Right lobe of liver (tissue), 6 donors: ENCODE data around the gene BEGAIN. TPM values are rescaled to one million over a fixed set of nuclear protein-coding genes. Genes with fewer than 3 reads are reported as not detected.

Experiments used
- ATAC-seq, 4 donors: fragments of 200-7000 bp; cut with Tn5 transposase; one replicate each; pipeline ENCODE4 v1.9.1; 2020; ENCODE audit warnings: mild to moderate bottlenecking in 4 of 4, moderate library complexity in 4 of 4
- DNase-seq, 3 donors: peaks; one replicate each; pipeline ENCODE4 v3.0.0-alpha.2; 2020
- H3K27ac ChIP-seq, 3 donors: fragments of 200-600 bp; one replicate each; pipeline ENCODE4 v1.8.0; 2022
- H3K27me3 ChIP-seq, 2 donors: fragments of 200-600 bp; one replicate each; pipeline ENCODE4 v1.8.0; 2022
- H3K36me3 ChIP-seq, 4 donors: fragments of 200-600 bp; sonication (generic) in 1 of 4; one replicate each; pipeline versions ENCODE4 v1.5.1 to v1.8.0; 2017 to 2022; ENCODE audit warnings: control low read depth in 1 of 4
- H3K4me1 ChIP-seq, 4 donors: fragments of 200-600 bp; sonication (generic) in 1 of 4; one replicate each; pipeline versions ENCODE4 v1.5.1 to v1.8.0; 2017 to 2022; ENCODE audit warnings: control low read depth in 1 of 4
- H3K4me3 ChIP-seq, 3 donors: fragments of 200-600 bp; one replicate each; pipeline ENCODE4 v1.8.0; 2022
- H3K9me3 ChIP-seq, 4 donors: fragments of 200-600 bp; sonication (generic) in 1 of 4; one replicate each; pipeline versions ENCODE4 v1.5.1 to v1.8.0; 2017 to 2022; ENCODE audit warnings: control low read depth in 1 of 4
- POLR2A ChIP-seq: fragments of 450-650 bp; IDR thresholded peaks from one replicate; pipeline ENCODE4 v1.6.1; 2017; ENCODE audit warnings: antibody characterized with exemption, mild to moderate bottlenecking
- WGBS: methylation state at CpG from one replicate; pipeline ENCODE4 v1.1.6; 2018; ENCODE audit warnings: low coverage, low lambda C conversion rate; ENCODE audit not compliant: insufficient coverage; ENCODE audit errors: missing lambda C conversion rate; 5-methylcytosine and 5-hydroxymethylcytosine counted together
- intact Hi-C, 2 donors: fragments of 100-400 bp; cut with DNase I; formaldehyde crosslinking; loops; one replicate each; pipeline versions ENCODE4 v1.11.2 to v1.14.1; 2022
- total RNA-seq, 6 experiments: library from RNA; depleted of rRNA in 2 of 6; stranded (reverse); fragments of >200 nt in 2 of 6; fragmentation: NEBNext Ultra II Directional in 3 of 6; extraction: Animal tissue kit (Norgen Biotek cat#: 25700) in 3 of 6; gene quantifications; one replicate each; pipeline versions ENCODE4 v1.1.0 to v1.2.4, GENCODE V29; 2016 to 2023
- TF ChIP-seq, protein P1 (sequence below), 4 donors: fragments of 200-600 bp in 3 of 4; fragments of 450-650 bp in 1 of 4; IDR thresholded peaks; one replicate each; pipeline versions ENCODE4 v1.5.1 to v1.8.0; 2016 to 2022; ENCODE audit warnings: antibody characterized with exemption in 4 of 4, mild to moderate bottlenecking in 2 of 4
- donor health status: DM: no; HTN: yes; CAD: no.
- donor health status: DM: no; HTN: no; CAD: no.
- donor health status: DM: no; HTN: no; CAD: no.
- donor health status: DM: no; HTN: yes; CAD: no.
- donor health status: DM: no; HTN: yes; CAD: no.

BEGAIN gene
- total RNA-seq, 6 experiments from 2014 or later = 0.12 to 0.61 (median 0.34) TPM

GRCh38 chr14:100570726-100571454 is 16.3 kb downstream of the BEGAIN start:
- H3K27me3 ChIP-seq = peaks cover 0 to 4% of the 10 kb centered on the region in 2 donors
- WGBS = 68% methylated on average over 10 of the region's 23 CpGs
- H3K4me3 ChIP-seq = no peak overlapping the region
- intact Hi-C loops = no loop called here
- no peak for ATAC-seq
- TF ChIP-seq, protein P1, sequence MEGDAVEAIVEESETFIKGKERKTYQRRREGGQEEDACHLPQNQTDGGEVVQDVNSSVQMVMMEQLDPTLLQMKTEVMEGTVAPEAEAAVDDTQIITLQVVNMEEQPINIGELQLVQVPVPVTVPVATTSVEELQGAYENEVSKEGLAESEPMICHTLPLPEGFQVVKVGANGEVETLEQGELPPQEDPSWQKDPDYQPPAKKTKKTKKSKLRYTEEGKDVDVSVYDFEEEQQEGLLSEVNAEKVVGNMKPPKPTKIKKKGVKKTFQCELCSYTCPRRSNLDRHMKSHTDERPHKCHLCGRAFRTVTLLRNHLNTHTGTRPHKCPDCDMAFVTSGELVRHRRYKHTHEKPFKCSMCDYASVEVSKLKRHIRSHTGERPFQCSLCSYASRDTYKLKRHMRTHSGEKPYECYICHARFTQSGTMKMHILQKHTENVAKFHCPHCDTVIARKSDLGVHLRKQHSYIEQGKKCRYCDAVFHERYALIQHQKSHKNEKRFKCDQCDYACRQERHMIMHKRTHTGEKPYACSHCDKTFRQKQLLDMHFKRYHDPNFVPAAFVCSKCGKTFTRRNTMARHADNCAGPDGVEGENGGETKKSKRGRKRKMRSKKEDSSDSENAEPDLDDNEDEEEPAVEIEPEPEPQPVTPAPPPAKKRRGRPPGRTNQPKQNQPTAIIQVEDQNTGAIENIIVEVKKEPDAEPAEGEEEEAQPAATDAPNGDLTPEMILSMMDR (IDR thresholded peaks at IDR 0.05) = no peak
- TF ChIP-seq POLR2A = no peak
- no peaks in the 10 kb centered on the region for H3K36me3 ChIP-seq
- H3K4me1 ChIP-seq = peaks cover 0 to 8% (median 0%) of the 10 kb centered on the region in 4 donors
- H3K27ac ChIP-seq = no peak overlapping the region
- DNase-seq = no peak
- no peaks in the 10 kb centered on the region for H3K9me3 ChIP-seq

DNA sequence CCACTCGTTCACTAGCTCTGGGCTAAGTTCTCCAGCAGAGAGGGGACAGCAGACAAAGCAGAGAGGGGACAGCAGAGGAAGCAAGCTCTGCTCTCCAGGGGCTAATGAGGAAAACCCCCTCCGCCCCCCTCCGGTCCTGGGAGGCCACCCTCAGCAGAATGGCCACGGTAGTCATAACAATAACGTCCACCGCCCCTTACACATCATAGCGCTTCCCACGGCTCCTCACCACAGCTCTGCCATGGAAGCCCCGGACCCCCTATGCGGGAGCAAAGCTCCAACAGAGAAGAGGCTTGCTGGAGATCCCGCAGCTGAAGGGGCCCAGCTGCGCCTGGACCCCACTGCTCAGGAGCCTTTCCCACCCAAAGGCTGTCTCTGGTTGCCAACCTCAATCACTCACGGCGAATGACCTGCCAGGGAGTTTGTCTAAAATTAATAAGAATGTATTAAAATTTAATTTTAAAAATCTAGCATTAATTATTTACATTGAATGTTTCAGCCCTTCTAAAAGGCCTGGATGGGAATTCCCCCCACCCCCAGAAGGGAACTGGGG is 17.4 kb downstream of the BEGAIN start:
- DNase-seq (no peak), ATAC-seq (no peak)
- TF ChIP-seq, protein P1 (IDR thresholded peaks at IDR 0.05) = no peak
- no peak for TF ChIP-seq POLR2A
- peaks cover 0 to 4% of the 10 kb centered on the region in 2 donors for H3K27me3 ChIP-seq
- H3K27ac ChIP-seq = no peak overlapping the region
- peaks cover 0 to 8% (median 0%) of the 10 kb centered on the region in 4 donors for H3K4me1 ChIP-seq
- H3K9me3 ChIP-seq = no peaks in the 10 kb centered on the region
- intact Hi-C loops = no loop called here
- no peak overlapping the region for H3K4me3 ChIP-seq
- H3K36me3 ChIP-seq = no peaks in the 10 kb centered on the region
- 45% methylated on average over 6 of the region's 14 CpGs for WGBS

GRCh38 chr14:100568998-100569733 is 18.1 kb downstream of the BEGAIN start:
- intact Hi-C loops = no loop called here
- Histone ChIP-seq H3K27me3 (peaks cover 0 to 4% of the 10 kb centered on the region in 2 donors), H3K27ac (no peak overlapping the region), H3K9me3 (no peaks in the 10 kb centered on the region), H3K36me3 (no peaks in the 10 kb centered on the region), H3K4me1 (peaks cover 0 to 8% (median 0%) of the 10 kb centered on the region in 4 donors), H3K4me3 (peak overlapping the region in 2 of 3 donors; percentile 15 to 39)
- ATAC-seq (no peak), DNase-seq (no peak)
- no peak for TF ChIP-seq POLR2A
- TF ChIP-seq, protein P1 (IDR thresholded peaks at IDR 0.05) = no peak
- 13% methylated on average over 8 of the region's 45 CpGs for WGBS

- no peaks in the 10 kb centered on the region for H3K9me3 ChIP-seq
- 0% methylated on average over 13 of the region's 100 CpGs for WGBS
- H3K27ac ChIP-seq = no peak overlapping the region
- intact Hi-C loops = no loop called here
- TF ChIP-seq POLR2A = no peak
- TF ChIP-seq, protein P1 (IDR thresholded peaks at IDR 0.05) = no peak
- peak overlapping the region; percentile 15 to 39 (median 36) for H3K4me3 ChIP-seq
- peaks cover 0 to 4% of the 10 kb centered on the region in 2 donors for H3K27me3 ChIP-seq
- peaks cover 0 to 8% (median 0%) of the 10 kb centered on the region in 4 donors for H3K4me1 ChIP-seq
- ATAC-seq = no peak
- no peak for DNase-seq
- no peaks in the 10 kb centered on the region for H3K36me3 ChIP-seq
Observed at GRCh38 chr14:100568164-100568997, 18.8 kb downstream of the BEGAIN start.
